GM21786 (cell line): ENCODE measurements around the gene ATP8B3.

ENCODE experiments used
- ATAC-seq: cut with Tn5 transposase; IDR thresholded peaks from one replicate; pipeline ENCODE4 v1.9.1; 2021; ENCODE audit not compliant: unreplicated experiment

Gene ATP8B3

DNA sequence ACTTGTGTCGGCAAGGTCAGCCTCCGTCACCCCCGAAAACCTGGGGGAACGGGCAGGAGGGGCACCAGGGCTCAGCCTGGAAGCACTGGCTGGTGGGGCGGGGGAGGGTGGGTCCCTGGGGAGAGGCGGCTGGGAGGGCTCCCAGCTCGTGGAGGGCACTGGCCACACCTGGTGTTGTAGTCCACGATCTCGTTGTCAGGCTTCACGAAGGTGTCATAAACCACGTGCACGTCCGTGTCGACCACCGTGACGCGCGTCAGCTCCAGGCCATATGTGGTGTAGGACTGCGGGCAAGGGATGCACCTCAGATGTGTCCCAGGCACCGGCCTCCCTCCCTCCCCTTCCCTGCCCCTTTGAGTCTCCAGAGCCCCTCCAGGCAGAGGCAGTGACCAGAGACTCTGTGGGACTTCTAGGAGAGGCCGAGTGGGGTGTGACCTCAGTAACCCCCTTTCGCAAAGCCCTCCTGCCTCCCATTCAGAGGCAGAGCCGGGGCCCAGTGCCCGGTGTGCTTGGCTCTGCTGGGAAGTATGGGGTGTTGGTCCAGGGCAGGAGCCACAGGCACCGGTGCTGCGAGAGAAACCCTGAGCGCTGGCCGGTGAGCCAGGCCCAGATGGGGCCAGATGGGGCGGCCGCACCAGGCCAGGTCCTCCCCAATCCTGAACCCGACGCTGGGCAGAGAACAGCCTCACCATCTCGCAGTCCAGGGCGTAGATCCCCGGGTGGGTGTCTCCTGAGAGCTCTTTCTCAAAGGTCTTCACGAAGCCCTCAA, 4.6 kb upstream of the ATP8B3 start:
- no peak for ATAC-seq

- no peak for ATAC-seq
Observed at GRCh38 chr19:1815605-1816529, 3.8 kb upstream of the ATP8B3 start.

GRCh38 chr19:1814833-1815604, 2.9 kb upstream of the ATP8B3 start:
- ATAC-seq: no peak

DNA sequence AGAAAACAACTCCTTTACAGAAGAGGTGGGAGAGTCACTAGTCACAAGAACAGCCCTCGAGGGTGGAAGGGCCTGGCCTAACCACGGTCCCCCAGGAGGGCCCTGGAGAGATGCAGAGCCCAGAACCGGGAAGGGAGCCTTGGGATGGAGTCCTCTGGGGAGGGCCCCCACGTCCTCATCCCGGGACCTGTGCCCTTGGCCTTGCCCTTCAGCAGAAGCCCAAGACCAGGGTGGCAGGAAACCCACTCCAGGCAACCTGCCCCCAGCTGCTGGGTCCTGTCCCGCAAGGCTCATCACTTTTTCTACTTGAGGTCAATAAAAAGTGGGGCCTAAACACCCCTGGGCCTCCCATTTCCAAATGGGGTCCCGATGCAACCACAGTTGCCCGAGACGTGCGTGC, 2.3 kb upstream of the ATP8B3 start:
- no peak for ATAC-seq

GRCh38 chr19:1813192-1814182, 1.4 kb upstream of the ATP8B3 start:
- no peak for ATAC-seq

DNA sequence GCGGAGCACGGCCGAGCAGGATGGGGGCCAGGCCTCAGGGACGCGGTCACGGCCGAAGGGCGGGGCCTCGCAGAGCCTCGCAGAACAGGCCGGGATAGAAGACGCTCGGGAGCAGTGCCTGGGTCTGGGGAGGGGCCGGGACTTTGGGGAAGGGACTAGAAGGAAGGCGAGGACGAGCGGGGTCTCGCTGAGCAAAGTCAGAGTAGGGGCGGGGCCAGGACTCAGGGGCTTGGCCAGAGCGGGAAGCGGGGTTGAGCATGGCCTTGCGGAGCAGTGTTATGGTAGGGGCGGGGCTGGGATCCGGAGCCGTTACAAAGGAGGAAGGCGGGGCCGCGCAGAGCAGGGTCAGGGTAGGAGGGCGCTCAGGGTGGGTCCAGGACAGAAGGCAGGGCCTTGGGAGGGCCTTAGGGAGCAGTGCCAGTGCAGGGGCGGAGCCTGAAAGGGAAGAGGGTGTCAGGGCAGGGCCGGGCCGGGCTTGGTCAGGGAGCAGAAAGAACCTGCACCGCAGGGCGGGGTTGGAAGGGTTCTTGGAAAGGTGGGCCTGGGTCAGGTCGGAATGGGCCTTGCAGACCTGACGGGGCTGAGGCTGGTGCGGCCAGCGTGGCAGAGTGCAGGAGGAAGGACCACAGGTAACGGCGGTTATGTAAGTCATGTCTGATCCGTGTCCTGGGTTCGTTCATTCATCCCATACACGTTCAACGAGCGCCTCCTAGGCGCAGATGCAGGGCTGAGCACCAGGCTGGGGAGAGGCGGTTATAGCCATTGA, 533 bp upstream of the ATP8B3 start:
- ATAC-seq: peak; percentile 84

DNA sequence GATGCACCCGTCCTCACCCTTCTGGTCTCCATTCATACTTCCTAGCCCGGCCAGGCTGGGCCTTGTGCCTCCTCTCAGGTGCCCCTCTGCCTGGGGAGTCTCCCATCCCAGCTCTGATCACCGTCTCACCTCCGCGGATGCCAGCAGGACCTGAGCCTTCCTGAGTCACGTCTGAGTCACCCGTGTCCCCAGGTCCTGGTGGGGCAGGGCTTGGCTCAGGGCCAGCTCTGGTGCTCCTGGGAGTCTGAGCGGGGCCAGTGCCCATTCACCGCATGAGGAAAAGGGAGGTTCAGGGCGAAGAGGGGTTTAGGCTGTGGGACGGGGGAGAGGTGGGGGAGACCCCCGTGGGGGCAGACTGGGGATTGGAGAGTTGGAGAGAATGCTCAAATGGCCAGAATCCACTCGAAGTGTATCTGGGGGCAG, 593 bp downstream of the ATP8B3 start:
- ATAC-seq: no peak

GRCh38 chr19:1810439-1811160, 1.5 kb downstream of the ATP8B3 start:
- ATAC-seq: no peak

DNA sequence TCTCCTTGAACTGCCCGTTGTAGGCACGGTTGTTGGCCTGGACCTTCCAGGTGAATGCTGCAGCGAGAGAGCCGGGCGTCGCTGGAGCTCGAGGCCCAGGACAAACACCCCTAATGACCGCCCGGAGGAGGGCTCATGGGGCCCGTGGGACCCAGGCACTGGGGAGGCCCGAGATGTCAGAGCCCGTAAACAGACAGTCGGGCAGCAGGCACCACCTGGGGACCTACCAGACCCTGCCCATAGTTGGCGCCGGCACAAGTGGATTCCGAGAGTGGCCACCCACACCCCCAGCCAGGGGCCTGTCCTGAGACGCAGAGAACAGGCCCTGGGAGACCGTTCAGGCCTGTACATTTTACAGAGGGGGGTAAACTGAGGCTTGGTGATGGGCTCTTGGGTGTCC, 2.4 kb downstream of the ATP8B3 start:
- ATAC-seq: no peak

DNA sequence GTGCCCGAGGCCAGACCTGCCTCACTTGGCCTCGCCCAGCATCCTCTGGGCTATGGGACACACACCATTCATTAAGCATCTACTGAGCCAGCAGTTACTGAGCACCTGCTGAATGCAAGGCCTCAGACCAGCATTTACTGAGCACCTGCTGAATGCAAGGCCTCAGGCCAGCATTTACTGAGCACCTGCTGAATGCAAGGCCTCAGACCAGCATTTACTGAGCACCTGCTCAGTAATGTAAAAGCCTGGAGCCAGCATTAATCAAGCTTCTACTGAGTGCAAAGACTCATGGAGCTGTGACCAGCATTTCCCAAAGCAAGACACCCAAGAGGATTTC, 3.7 kb downstream of the ATP8B3 start:
- no peak for ATAC-seq

DNA sequence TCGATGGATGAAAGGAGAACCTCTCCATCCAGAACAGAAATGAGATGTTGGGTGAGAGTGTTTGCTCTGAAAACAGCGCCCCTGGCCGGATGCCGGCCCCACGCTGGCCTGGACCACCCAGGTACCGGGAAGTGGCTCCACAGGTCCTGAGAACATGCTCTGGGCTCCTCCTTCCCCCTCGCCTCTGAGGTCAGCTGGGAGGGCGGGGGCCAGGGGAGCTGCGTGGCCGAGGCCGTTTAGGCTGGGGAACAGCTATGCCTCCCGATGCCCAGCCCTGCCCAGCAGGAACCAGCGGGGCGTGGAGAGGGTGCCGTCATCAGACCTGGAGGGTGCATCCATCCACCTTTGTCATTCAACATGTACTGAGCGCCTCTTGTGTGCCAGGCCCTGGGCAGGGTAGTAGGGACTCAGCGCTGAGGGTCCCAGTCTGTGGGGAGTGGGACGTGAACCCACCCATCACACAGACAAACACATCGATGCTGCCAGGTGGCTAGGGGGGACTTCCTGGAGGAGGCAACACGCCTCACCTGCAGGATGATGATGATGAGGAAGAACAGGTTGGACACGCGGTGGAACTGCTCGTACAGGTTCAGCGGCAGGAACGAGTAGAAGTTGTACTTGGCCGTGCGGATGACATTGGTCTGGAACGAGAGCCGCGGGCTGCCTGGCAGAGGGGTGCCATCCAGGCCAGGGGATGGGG, 4.2 kb downstream of the ATP8B3 start:
- no peak for ATAC-seq

DNA sequence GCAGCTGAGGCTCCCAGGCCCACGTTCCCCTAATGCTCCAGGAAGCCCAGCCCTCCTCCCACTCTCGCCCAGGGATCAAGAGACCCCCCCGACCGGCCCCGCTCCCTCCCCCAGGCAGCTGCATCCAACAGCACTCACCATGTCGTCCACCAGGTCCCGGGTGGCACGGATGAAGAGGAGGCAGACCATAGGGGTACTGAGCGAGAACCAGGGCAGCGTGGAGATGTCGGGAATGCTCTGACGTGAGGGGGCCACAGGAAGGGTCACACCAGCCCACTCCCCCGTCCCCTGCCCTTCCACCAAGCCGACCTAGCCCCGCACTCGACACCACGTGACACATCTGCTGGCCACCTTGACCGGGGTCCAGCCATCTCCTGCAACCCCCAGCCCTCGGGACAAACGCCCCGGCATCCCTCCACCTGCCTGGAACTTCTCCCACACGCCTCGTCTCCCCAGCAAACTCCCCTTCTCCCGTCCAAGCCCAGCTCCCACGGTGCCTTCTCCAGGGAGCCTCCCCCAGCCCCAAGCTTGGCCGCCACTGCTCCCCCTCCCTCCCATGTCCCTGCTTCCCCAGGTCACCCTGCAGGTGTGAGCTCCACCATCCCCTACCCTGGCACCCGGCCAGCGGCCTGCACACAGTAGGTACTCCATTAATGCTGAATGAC, 4.9 kb downstream of the ATP8B3 start:
- ATAC-seq: no peak

- no peak for ATAC-seq
Observed at GRCh38 chr19:1806184-1807029, 5.7 kb downstream of the ATP8B3 start.

DNA sequence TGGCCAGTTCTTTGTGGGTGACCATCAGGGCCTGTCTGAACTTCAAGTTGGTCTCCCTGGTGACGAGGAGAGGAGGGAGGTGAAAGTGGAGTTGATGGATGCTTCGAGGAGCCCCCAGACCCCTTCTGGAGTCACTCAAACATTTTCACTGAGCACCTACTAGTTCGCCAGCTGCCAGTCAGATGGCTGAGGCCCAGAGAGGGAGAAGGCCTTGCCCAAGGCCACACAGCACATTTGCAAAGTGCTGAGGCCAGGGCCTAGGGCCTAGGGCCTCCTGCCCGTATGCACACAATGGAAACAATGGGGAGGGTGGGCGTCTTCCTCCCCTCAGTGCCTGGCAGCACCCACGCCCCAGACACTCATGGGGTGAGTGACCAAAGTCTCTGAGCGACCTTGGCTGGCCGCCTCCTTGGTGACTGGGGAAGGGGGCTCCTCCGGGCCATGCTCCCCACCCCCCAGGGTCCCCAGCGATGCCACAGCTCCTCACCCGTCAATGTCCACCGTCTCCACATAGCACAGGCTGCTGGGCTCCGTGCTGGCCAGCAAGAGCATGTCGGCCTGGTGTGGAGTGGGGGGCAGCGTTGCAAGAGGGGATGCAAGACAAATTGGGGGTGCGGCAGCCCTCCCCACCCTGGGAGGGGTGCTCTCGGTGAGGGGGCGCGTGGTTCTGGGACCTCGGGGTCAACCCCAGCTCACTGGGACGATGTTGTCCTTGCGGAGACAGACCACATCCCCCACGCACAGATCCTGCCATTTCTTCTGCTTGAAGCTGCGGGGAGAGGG, 6.5 kb downstream of the ATP8B3 start:
- ATAC-seq: no peak

GRCh38 chr19:1804858-1805257, 7.2 kb downstream of the ATP8B3 start:
- no peak for ATAC-seq

DNA sequence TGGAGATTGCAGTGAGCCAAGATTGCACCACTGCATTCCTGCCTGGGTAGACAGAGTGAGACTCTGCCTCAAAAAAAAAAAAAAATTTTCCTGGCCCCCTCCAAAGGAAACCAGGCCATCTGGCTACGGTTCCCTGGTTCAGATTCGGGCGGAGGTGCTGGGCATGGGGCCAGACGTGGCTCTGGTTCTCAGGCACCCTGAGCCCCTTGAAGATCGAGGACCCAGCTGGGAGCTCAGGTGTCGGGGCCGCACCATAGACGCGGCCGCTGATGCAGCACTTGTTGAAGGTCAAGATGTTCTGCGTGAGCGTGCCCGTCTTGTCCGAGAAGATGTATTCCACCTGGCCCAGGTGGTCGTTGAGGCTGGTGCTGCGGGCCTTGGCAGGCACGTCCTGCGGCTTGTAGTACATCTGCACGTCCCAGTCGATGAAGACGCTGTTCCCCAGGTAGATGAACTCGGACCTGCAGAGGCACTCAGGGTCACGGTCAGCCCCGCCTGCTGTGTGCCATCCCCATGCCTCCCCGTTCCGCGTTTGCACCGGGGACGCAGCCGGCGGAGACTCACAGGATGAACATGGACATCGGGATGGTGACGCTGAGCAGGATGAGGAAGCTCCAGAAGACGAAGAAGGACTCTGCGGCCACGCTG, 12.3 kb downstream of the ATP8B3 start:
- no peak for ATAC-seq
